ENCODE measurements around the gene ACP3.

Gene ACP3

GRCh38 chr3:132342610-132343009 is 25.4 kb downstream of the ACP3 start:
- no peaks in the 10 kb centered on the region for H3K36me3 ChIP-seq (ENCODE audit: low read depth)
- no peak overlapping the region for H3K4me3 ChIP-seq (ENCODE audit: severe bottlenecking)
- DNase-seq (ENCODE audit: low spot score) (no peak), ATAC-seq (ENCODE audit: low read depth) (no peak)
- TF ChIP-seq CTCF (IDR thresholded peaks at IDR 0.05; ENCODE audit: poor library complexity, severe bottlenecking), result no peak
- H3K27me3 ChIP-seq (ENCODE audit: insufficient read depth, poor library complexity, severe bottlenecking), result no peaks in the 10 kb centered on the region
- H3K27ac ChIP-seq (ENCODE audit: poor library complexity, severe bottlenecking), result no peak overlapping the region
- H3K4me1 ChIP-seq (ENCODE audit: insufficient read depth, poor library complexity, severe bottlenecking), result peaks cover 12% of the 10 kb centered on the region
- no peaks in the 10 kb centered on the region for H3K9me3 ChIP-seq (ENCODE audit: severe bottlenecking)

GRCh38 chr3:132343018-132343612 is 25.9 kb downstream of the ACP3 start:
- no peaks in the 10 kb centered on the region for H3K27me3 ChIP-seq (ENCODE audit: insufficient read depth, poor library complexity, severe bottlenecking)
- ATAC-seq (ENCODE audit: low read depth) (peak; percentile 56; the same call in 1 of the 3 replicates), DNase-seq (ENCODE audit: low spot score) (no peak)

GRCh38 chr3:132344666-132345280 is 27.6 kb downstream of the ACP3 start:
- H3K36me3 ChIP-seq (ENCODE audit: low read depth), result no peaks in the 10 kb centered on the region
- no peak overlapping the region for H3K27ac ChIP-seq (ENCODE audit: poor library complexity, severe bottlenecking)
- no peak overlapping the region for H3K4me3 ChIP-seq (ENCODE audit: severe bottlenecking)
- no peak for ATAC-seq (ENCODE audit: low read depth)
- H3K27me3 ChIP-seq (ENCODE audit: insufficient read depth, poor library complexity, severe bottlenecking), result no peaks in the 10 kb centered on the region
- no peaks in the 10 kb centered on the region for H3K9me3 ChIP-seq (ENCODE audit: severe bottlenecking)
- no peak for TF ChIP-seq CTCF (IDR thresholded peaks at IDR 0.05; ENCODE audit: poor library complexity, severe bottlenecking)
- DNase-seq (ENCODE audit: low spot score), result no peak
- H3K4me1 ChIP-seq (ENCODE audit: insufficient read depth, poor library complexity, severe bottlenecking), result peaks cover 12% of the 10 kb centered on the region

More at GRCh38 chr3:132343018-132343612, 25.9 kb downstream of the ACP3 start:
- no peaks in the 10 kb centered on the region for H3K9me3 ChIP-seq (ENCODE audit: severe bottlenecking)
- TF ChIP-seq CTCF (IDR thresholded peaks at IDR 0.05; ENCODE audit: poor library complexity, severe bottlenecking), result peak; percentile 82
- H3K4me1 ChIP-seq (ENCODE audit: insufficient read depth, poor library complexity, severe bottlenecking), result peaks cover 12% of the 10 kb centered on the region
- no peak overlapping the region for H3K4me3 ChIP-seq (ENCODE audit: severe bottlenecking)
- H3K36me3 ChIP-seq (ENCODE audit: low read depth), result no peaks in the 10 kb centered on the region
- no peak overlapping the region for H3K27ac ChIP-seq (ENCODE audit: poor library complexity, severe bottlenecking)

- H3K9me3 ChIP-seq (ENCODE audit: severe bottlenecking), result no peaks in the 10 kb centered on the region
- no peak overlapping the region for H3K4me3 ChIP-seq (ENCODE audit: severe bottlenecking)
- no peak for TF ChIP-seq CTCF (IDR thresholded peaks at IDR 0.05; ENCODE audit: poor library complexity, severe bottlenecking)
- no peaks in the 10 kb centered on the region for H3K36me3 ChIP-seq (ENCODE audit: low read depth)
- H3K4me1 ChIP-seq (ENCODE audit: insufficient read depth, poor library complexity, severe bottlenecking), result peaks cover 12% of the 10 kb centered on the region
- DNase-seq (ENCODE audit: low spot score), result no peak
- no peaks in the 10 kb centered on the region for H3K27me3 ChIP-seq (ENCODE audit: insufficient read depth, poor library complexity, severe bottlenecking)
- ATAC-seq (ENCODE audit: low read depth), result peak; percentile 33; the same call in 1 of the 3 replicates
- H3K27ac ChIP-seq (ENCODE audit: poor library complexity, severe bottlenecking), result no peak overlapping the region
These were observed 29.9 kb downstream of the ACP3 start for GRCh38 chr3:132346841-132347736.
